Testis (tissue), 2 donors: ENCODE results near the gene UMOD.

ENCODE experiments used
- CTCF ChIP-seq, 3 experiments: fragments of 450-650 bp in 2 of 3; fragments of 200-600 bp in 1 of 3; sonication (generic) in 1 of 3; IDR thresholded peaks; one replicate each; pipeline ENCODE4 v1.5.1; 2016 to 2019; ENCODE audit warnings: antibody characterized with exemption in 3 of 3, mild to moderate bottlenecking in 2 of 3, moderate library complexity in 1 of 3
- POLR2A ChIP-seq: fragments of 450-650 bp; IDR thresholded peaks from one replicate; pipeline ENCODE4 v1.6.1; 2017; ENCODE audit warnings: antibody characterized with exemption, mild to moderate bottlenecking, moderate library complexity

GRCh38 chr16:20319406-20319805 is 33.1 kb downstream of the UMOD start:
- TF ChIP-seq CTCF (IDR thresholded peaks at IDR 0.05): no peak
- TF ChIP-seq POLR2A: no peak
